ENCODE results near the gene SNX2. TPM values are rescaled to one million over a fixed set of nuclear protein-coding genes. Genes with fewer than 3 reads are reported as not detected.

SNX2 gene
- total and polyA plus RNA-seq, 4 donors, result 25.5 to 57.0 (median 34.3) TPM

- WGBS, result 39% methylated on average over 4 of the region's 4 CpGs
- DNase-seq (ENCODE audit: low spot score), result no peak
Observed at GRCh38 chr5:122863721-122864120, 88.8 kb downstream of the SNX2 start.

DNA sequence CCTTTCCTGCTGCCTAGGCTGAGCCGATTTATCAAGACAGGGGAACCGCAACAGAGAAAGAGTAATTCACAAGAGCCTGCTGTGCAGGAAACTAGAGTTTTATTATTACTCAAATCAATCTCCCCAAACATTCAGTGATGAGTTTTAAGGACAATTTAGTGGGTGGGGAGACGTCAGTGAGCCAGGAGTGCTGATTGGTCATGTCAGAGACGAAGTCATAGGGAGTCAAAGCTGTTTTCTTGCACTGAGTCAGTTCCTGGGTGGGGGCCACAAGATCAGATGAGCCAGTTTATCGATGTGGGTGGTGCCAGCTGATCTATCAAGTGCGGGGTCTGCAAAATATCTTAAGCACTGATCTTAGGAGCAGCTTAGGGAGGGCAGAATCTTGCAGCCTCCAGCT, 89.5 kb downstream of the SNX2 start:
- Histone ChIP-seq H3K27me3 (ENCODE audit: control insufficient read depth in 4 of 4, insufficient read depth in 4 of 4, low read length in 3 of 4) (no peaks in the 10 kb centered on the region), H3K9me3 (ENCODE audit: control insufficient read depth in 4 of 4, low read length in 3 of 4) (no peaks in the 10 kb centered on the region), H3K36me3 (ENCODE audit: control insufficient read depth in 4 of 4, insufficient read depth in 3 of 4, low read depth in 1 of 4, low read length in 3 of 4) (no peaks in the 10 kb centered on the region), H3K4me3 (ENCODE audit: low read depth in 1 of 3, low read length in 3 of 3) (no peak overlapping the region), H3K9ac (ENCODE audit: low read depth in 1 of 2, low read length in 2 of 2) (no peak overlapping the region), H3K4me1 (ENCODE audit: control insufficient read depth in 4 of 4, insufficient read depth in 4 of 4, low read length in 3 of 4) (peaks cover 0 to 7% (median 3%) of the 10 kb centered on the region in 4 donors), H3K27ac (ENCODE audit: low read depth in 1 of 2, low read length in 2 of 2) (no peak overlapping the region)
- DNase-seq (ENCODE audit: low spot score), result no peak
- WGBS, result 93% methylated on average over 6 of the region's 6 CpGs
- TF ChIP-seq HNF4G (IDR thresholded peaks at IDR 0.05), result no peak
- TF ChIP-seq, protein P1, sequence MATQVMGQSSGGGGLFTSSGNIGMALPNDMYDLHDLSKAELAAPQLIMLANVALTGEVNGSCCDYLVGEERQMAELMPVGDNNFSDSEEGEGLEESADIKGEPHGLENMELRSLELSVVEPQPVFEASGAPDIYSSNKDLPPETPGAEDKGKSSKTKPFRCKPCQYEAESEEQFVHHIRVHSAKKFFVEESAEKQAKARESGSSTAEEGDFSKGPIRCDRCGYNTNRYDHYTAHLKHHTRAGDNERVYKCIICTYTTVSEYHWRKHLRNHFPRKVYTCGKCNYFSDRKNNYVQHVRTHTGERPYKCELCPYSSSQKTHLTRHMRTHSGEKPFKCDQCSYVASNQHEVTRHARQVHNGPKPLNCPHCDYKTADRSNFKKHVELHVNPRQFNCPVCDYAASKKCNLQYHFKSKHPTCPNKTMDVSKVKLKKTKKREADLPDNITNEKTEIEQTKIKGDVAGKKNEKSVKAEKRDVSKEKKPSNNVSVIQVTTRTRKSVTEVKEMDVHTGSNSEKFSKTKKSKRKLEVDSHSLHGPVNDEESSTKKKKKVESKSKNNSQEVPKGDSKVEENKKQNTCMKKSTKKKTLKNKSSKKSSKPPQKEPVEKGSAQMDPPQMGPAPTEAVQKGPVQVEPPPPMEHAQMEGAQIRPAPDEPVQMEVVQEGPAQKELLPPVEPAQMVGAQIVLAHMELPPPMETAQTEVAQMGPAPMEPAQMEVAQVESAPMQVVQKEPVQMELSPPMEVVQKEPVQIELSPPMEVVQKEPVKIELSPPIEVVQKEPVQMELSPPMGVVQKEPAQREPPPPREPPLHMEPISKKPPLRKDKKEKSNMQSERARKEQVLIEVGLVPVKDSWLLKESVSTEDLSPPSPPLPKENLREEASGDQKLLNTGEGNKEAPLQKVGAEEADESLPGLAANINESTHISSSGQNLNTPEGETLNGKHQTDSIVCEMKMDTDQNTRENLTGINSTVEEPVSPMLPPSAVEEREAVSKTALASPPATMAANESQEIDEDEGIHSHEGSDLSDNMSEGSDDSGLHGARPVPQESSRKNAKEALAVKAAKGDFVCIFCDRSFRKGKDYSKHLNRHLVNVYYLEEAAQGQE (IDR thresholded peaks at IDR 0.05), result no peak
- TF ChIP-seq GABPA (IDR thresholded peaks at IDR 0.05 in 1 of 2, conservative IDR thresholded peaks at IDR 0.05 in 1 of 2), result no peak
- no peak for TF ChIP-seq NR2F2 (IDR thresholded peaks at IDR 0.05)
- no peak for TF ChIP-seq FOXA2 (IDR thresholded peaks at IDR 0.05)
- TF ChIP-seq EGR1 (IDR thresholded peaks at IDR 0.05; ENCODE audit: low read depth in 2 of 2), result no peak
- no peak for TF ChIP-seq ZBTB33 (IDR thresholded peaks at IDR 0.05)
- TF ChIP-seq, protein P2, sequence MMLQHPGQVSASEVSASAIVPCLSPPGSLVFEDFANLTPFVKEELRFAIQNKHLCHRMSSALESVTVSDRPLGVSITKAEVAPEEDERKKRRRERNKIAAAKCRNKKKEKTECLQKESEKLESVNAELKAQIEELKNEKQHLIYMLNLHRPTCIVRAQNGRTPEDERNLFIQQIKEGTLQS (IDR thresholded peaks at IDR 0.05), result no peak
- TF ChIP-seq SP1 (IDR thresholded peaks at IDR 0.05), result no peak
- TF ChIP-seq MAX (IDR thresholded peaks at IDR 0.05), result no peak
- TF ChIP-seq YY1 (IDR thresholded peaks at IDR 0.05), result no peak
- no peak for TF ChIP-seq HNF4A (conservative IDR thresholded peaks at IDR 0.05)
- TF ChIP-seq RXRA (IDR thresholded peaks at IDR 0.05), result no peak
- TF ChIP-seq RAD21 (IDR thresholded peaks at IDR 0.05), result no peak
- no peak for TF ChIP-seq FOXA1 (IDR thresholded peaks at IDR 0.05)
- TF ChIP-seq, protein P3, sequence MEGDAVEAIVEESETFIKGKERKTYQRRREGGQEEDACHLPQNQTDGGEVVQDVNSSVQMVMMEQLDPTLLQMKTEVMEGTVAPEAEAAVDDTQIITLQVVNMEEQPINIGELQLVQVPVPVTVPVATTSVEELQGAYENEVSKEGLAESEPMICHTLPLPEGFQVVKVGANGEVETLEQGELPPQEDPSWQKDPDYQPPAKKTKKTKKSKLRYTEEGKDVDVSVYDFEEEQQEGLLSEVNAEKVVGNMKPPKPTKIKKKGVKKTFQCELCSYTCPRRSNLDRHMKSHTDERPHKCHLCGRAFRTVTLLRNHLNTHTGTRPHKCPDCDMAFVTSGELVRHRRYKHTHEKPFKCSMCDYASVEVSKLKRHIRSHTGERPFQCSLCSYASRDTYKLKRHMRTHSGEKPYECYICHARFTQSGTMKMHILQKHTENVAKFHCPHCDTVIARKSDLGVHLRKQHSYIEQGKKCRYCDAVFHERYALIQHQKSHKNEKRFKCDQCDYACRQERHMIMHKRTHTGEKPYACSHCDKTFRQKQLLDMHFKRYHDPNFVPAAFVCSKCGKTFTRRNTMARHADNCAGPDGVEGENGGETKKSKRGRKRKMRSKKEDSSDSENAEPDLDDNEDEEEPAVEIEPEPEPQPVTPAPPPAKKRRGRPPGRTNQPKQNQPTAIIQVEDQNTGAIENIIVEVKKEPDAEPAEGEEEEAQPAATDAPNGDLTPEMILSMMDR (IDR thresholded peaks at IDR 0.05; ENCODE audit: low read depth, low read length, missing input control), result no peak

More at GRCh38 chr5:122863721-122864120, 88.8 kb downstream of the SNX2 start:
- Histone ChIP-seq H3K27me3 (ENCODE audit: control insufficient read depth in 4 of 4, insufficient read depth in 4 of 4, low read length in 3 of 4) (no peaks in the 10 kb centered on the region), H3K9ac (ENCODE audit: low read depth in 1 of 2, low read length in 2 of 2) (no peak overlapping the region), H3K9me3 (ENCODE audit: control insufficient read depth in 4 of 4, low read length in 3 of 4) (no peaks in the 10 kb centered on the region), H3K36me3 (ENCODE audit: control insufficient read depth in 4 of 4, insufficient read depth in 3 of 4, low read depth in 1 of 4, low read length in 3 of 4) (no peaks in the 10 kb centered on the region), H3K4me1 (ENCODE audit: control insufficient read depth in 4 of 4, insufficient read depth in 4 of 4, low read length in 3 of 4) (peaks cover 0 to 7% (median 3%) of the 10 kb centered on the region in 4 donors), H3K4me3 (ENCODE audit: low read depth in 1 of 3, low read length in 3 of 3) (no peak overlapping the region), H3K27ac (ENCODE audit: low read depth in 1 of 2, low read length in 2 of 2) (no peak overlapping the region)
- TF ChIP-seq YY1 (IDR thresholded peaks at IDR 0.05) (no peak), RXRA (IDR thresholded peaks at IDR 0.05) (no peak), RAD21 (IDR thresholded peaks at IDR 0.05) (peak; percentile 16 to 32)
